ENCODE data around the gene GSK3B. TPM values are rescaled to one million over a fixed set of nuclear protein-coding genes. Genes with fewer than 3 reads are reported as not detected.
"Not testable (repeated sequence)": the region's sequence is repeated elsewhere in the genome, so short reads cannot be mapped to it uniquely, and the experiment has no call there.

GSK3B gene
- polyA plus RNA-seq, 3 donors: 16.2 to 20.6 (median 20.5) TPM

DNA sequence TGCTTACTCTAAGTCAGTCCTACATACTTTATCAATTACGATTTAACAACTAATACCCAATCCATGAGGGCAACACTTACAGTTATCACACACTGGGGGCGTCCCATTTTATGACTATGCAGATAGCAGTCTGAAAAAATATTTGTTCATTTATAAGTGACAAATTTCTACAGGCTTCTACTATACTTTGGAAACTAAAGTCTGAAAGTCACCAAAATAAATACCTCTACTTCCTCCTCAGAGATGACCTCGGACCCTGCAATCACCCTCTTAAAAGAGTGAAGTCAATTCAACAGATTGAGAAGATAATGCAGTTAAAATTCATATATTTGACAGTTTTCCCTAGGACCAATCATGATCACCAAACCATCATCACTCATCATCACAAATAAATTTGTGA lies 76.6 kb downstream of the GSK3B start:
- Mint-ChIP-seq H3K4me3 (no peak overlapping the region), H3K9me3 (no peaks in the 10 kb centered on the region), H3K4me1 (peaks cover 40% of the 10 kb centered on the region), H3K36me3 (peaks cover 3% of the 10 kb centered on the region in 2 donors), H3K27me3 (ENCODE audit: low read depth in 3 of 3) (no peaks in the 10 kb centered on the region), H3K27ac (peak overlapping the region in 1 of 7 donors; percentile 25)
- Histone ChIP-seq H3K36me3 (replicated peaks in 1 of 2; ENCODE audit: control insufficient read depth in 1 of 2, insufficient read depth in 2 of 2, low read length in 2 of 2) (no peaks in the 10 kb centered on the region), H3K27ac (ENCODE audit: low read depth in 1 of 2, low read length in 2 of 2) (peak overlapping the region in 1 of 2 donors; percentile 47), H2AFZ (ENCODE audit: insufficient read depth, low read depth, low read length, poor library complexity, severe bottlenecking) (no peak overlapping the region), H3K79me2 (ENCODE audit: insufficient read depth, low read length) (peaks cover 98% of the 10 kb centered on the region), H3K4me2 (replicated peaks; ENCODE audit: extremely low read depth, low read length, poor library complexity, severe bottlenecking) (no peak overlapping the region), H3K9ac (ENCODE audit: insufficient read depth, low read length, poor library complexity, severe bottlenecking) (no peak overlapping the region), H4K20me1 (ENCODE audit: insufficient read depth, low read length) (peaks cover 100% of the 10 kb centered on the region), H3K4me3 (replicated peaks in 1 of 3; ENCODE audit: low read depth in 2 of 3, low read length in 3 of 3) (no peak overlapping the region), H3K4me1 (ENCODE audit: control insufficient read depth in 1 of 2, insufficient read depth in 2 of 2, low read length in 2 of 2) (peaks cover 0 to 7% of the 10 kb centered on the region in 2 donors), H3K9me3 (replicated peaks in 1 of 2; ENCODE audit: control insufficient read depth in 1 of 2, insufficient read depth in 1 of 2, low read length in 2 of 2) (no peaks in the 10 kb centered on the region), H3K27me3 (ENCODE audit: control insufficient read depth in 2 of 2, insufficient read depth in 2 of 2, low read length in 2 of 2) (no peaks in the 10 kb centered on the region)
- DNase-seq: no peak
- no CpG with 5 or more reads among the region's 3 CpGs for WGBS (ENCODE audit: insufficient coverage)
- TF ChIP-seq CTCF (IDR thresholded peaks at IDR 0.05): no peak
- intact Hi-C loops (cut with micrococcal nuclease): no loop called here

DNA sequence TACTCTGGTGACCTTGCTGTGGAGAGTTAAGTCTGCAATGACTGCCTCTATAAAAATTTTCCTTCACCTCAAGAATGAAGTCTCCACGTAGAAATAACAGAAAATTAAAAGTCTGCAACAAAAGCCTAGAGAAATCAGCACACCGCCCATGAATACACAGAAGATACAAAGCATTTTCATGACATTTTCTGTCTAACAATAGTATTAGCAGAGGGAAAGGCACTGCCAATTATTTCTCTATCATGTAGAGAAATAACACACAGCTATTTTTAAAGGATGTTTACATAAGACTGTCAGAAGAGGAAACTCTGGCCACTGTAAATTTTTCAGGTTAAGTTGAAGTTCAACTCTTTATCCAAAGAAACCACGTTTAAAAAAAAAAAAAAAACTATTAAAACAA lies 80.8 kb downstream of the GSK3B start:
- no peak for TF ChIP-seq CTCF (IDR thresholded peaks at IDR 0.05)
- no peak overlapping the region for H3K4me3 Mint-ChIP-seq
- no CpG with 5 or more reads among the region's 3 CpGs for WGBS (ENCODE audit: insufficient coverage)
- H3K9ac ChIP-seq (ENCODE audit: insufficient read depth, low read length, poor library complexity, severe bottlenecking): no peak overlapping the region
- H3K4me1 Mint-ChIP-seq: peaks cover 18% of the 10 kb centered on the region
- no peak overlapping the region for H2AFZ ChIP-seq (ENCODE audit: insufficient read depth, low read depth, low read length, poor library complexity, severe bottlenecking)
- H3K27me3 ChIP-seq (ENCODE audit: control insufficient read depth in 2 of 2, insufficient read depth in 2 of 2, low read length in 2 of 2): no peaks in the 10 kb centered on the region
- no peaks in the 10 kb centered on the region for H3K27me3 Mint-ChIP-seq (ENCODE audit: low read depth in 3 of 3)
- intact Hi-C loops (cut with micrococcal nuclease): no loop called here
- H3K79me2 ChIP-seq (ENCODE audit: insufficient read depth, low read length): peaks cover 99% of the 10 kb centered on the region
- no peak overlapping the region for H3K4me3 ChIP-seq (replicated peaks in 1 of 3; ENCODE audit: low read depth in 2 of 3, low read length in 3 of 3)
- peak overlapping the region in 1 of 7 donors; percentile 61 for H3K27ac Mint-ChIP-seq
- peaks cover 0 to 8% (median 3%) of the 10 kb centered on the region in 7 donors for H3K9me3 Mint-ChIP-seq
- H3K36me3 Mint-ChIP-seq: no peaks in the 10 kb centered on the region
- DNase-seq: no peak
- peaks cover 99% of the 10 kb centered on the region for H4K20me1 ChIP-seq (ENCODE audit: insufficient read depth, low read length)
- H3K4me1 ChIP-seq (ENCODE audit: control insufficient read depth in 1 of 2, insufficient read depth in 2 of 2, low read length in 2 of 2): peaks cover 0 to 7% of the 10 kb centered on the region in 2 donors
- H3K4me2 ChIP-seq (replicated peaks; ENCODE audit: extremely low read depth, low read length, poor library complexity, severe bottlenecking): no peak overlapping the region
- peak overlapping the region in 1 of 2 donors; percentile 43 for H3K27ac ChIP-seq (ENCODE audit: low read depth in 1 of 2, low read length in 2 of 2)
- H3K9me3 ChIP-seq (replicated peaks in 1 of 2; ENCODE audit: control insufficient read depth in 1 of 2, insufficient read depth in 1 of 2, low read length in 2 of 2): no peaks in the 10 kb centered on the region
- no peaks in the 10 kb centered on the region for H3K36me3 ChIP-seq (replicated peaks in 1 of 2; ENCODE audit: control insufficient read depth in 1 of 2, insufficient read depth in 2 of 2, low read length in 2 of 2)

- Histone ChIP-seq H3K36me3 (replicated peaks in 1 of 2; ENCODE audit: control insufficient read depth in 1 of 2, insufficient read depth in 2 of 2, low read length in 2 of 2) (peaks cover 2 to 13% of the 10 kb centered on the region in 2 donors), H3K79me2 (ENCODE audit: insufficient read depth, low read length) (peaks cover 96% of the 10 kb centered on the region), H4K20me1 (ENCODE audit: insufficient read depth, low read length) (peaks cover 91% of the 10 kb centered on the region)
- H3K27me3 ChIP-seq (ENCODE audit: control insufficient read depth in 2 of 2, insufficient read depth in 2 of 2, low read length in 2 of 2); H3K9me3 ChIP-seq (replicated peaks in 1 of 2; ENCODE audit: control insufficient read depth in 1 of 2, insufficient read depth in 1 of 2, low read length in 2 of 2); H3K27me3 Mint-ChIP-seq (ENCODE audit: low read depth in 3 of 3); H3K4me1 ChIP-seq (ENCODE audit: control insufficient read depth in 1 of 2, insufficient read depth in 2 of 2, low read length in 2 of 2); H3K4me1 Mint-ChIP-seq; H3K4me3 ChIP-seq (replicated peaks in 1 of 3; ENCODE audit: low read depth in 2 of 3, low read length in 3 of 3); H2AFZ ChIP-seq (ENCODE audit: insufficient read depth, low read depth, low read length, poor library complexity, severe bottlenecking); H3K9ac ChIP-seq (ENCODE audit: insufficient read depth, low read length, poor library complexity, severe bottlenecking); H3K4me2 ChIP-seq (replicated peaks; ENCODE audit: extremely low read depth, low read length, poor library complexity, severe bottlenecking); H3K27ac Mint-ChIP-seq; H3K27ac ChIP-seq (ENCODE audit: low read depth in 1 of 2, low read length in 2 of 2); DNase-seq; H3K4me3 Mint-ChIP-seq; intact Hi-C loops (cut with micrococcal nuclease): not testable (repeated sequence)
- Mint-ChIP-seq H3K36me3 (peaks cover 7 to 13% of the 10 kb centered on the region in 2 donors), H3K9me3 (peaks cover 10 to 29% (median 14%) of the 10 kb centered on the region in 7 donors)
- WGBS (ENCODE audit: insufficient coverage): 100% methylated on average over 2 of the region's 3 CpGs
Measured at GRCh38 chr3:120005741-120006140, 88.5 kb downstream of the GSK3B start.

Data from CD14-positive monocyte (primary cell).